ENCODE results near the gene GORASP1.

The GORASP1 gene

DNA sequence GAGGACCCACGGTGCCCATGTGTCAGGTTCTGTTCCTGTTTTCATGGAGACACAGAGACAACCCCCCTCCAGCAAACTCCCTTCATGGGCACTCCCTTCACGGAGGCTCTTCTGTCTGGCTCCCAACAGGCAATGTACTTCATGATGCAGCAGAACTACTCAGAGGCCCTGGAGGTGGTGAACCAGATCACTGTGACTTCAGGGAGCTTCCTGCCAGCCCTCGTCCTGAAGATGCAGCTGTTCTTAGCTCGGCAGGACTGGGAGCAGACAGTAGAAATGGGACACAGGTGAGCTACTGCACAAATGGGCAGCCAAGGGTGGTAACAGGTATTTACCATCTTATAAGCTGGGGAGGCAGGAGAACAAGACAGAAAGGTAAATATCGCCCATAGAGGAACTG lies 7.0 kb upstream of the GORASP1 start:
- ChIA-PET CTCF (interaction anchor here (1.2 kb wide), 1 partner anchor 11 kb away, joined by 4 read pairs; no protein-coding TSS in a partner anchor), POLR2A (no interaction called here)
- TF ChIP-seq SETDB1 (IDR thresholded peaks at IDR 0.05; ENCODE audit: insufficient read length, low read length) = no peak
- TF ChIP-seq, protein P1, sequence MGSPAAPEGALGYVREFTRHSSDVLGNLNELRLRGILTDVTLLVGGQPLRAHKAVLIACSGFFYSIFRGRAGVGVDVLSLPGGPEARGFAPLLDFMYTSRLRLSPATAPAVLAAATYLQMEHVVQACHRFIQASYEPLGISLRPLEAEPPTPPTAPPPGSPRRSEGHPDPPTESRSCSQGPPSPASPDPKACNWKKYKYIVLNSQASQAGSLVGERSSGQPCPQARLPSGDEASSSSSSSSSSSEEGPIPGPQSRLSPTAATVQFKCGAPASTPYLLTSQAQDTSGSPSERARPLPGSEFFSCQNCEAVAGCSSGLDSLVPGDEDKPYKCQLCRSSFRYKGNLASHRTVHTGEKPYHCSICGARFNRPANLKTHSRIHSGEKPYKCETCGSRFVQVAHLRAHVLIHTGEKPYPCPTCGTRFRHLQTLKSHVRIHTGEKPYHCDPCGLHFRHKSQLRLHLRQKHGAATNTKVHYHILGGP (tag by site-specific recombination; IDR thresholded peaks at IDR 0.05) = no peak
- no peak for TF ChIP-seq ZNF629 (tag by site-specific recombination; IDR thresholded peaks at IDR 0.05)
- TF ChIP-seq ZNF138 (tag by site-specific recombination; IDR thresholded peaks at IDR 0.05; ENCODE audit: borderline replicate concordance) = no peak
- TF ChIP-seq ZNF37A (tag by site-specific recombination; IDR thresholded peaks at IDR 0.05) = no peak
- H3K27ac ChIP-seq (ENCODE audit: extremely low read depth, low read depth, low read length) = no peak overlapping the region
- H3K9me3 ChIP-seq (ENCODE audit: control insufficient read depth, insufficient read depth, low read depth, low read length) = no peaks in the 10 kb centered on the region
- H3K4me3 ChIP-seq (ENCODE audit: low read depth, low read length) = no peak overlapping the region
- H3K4me1 ChIP-seq (ENCODE audit: control insufficient read depth, insufficient read depth, low read length) = no peaks in the 10 kb centered on the region
- H3K36me3 ChIP-seq (ENCODE audit: control insufficient read depth in 2 of 2, insufficient read depth in 1 of 2, low read length in 2 of 2) = no peaks in the 10 kb centered on the region

DNA sequence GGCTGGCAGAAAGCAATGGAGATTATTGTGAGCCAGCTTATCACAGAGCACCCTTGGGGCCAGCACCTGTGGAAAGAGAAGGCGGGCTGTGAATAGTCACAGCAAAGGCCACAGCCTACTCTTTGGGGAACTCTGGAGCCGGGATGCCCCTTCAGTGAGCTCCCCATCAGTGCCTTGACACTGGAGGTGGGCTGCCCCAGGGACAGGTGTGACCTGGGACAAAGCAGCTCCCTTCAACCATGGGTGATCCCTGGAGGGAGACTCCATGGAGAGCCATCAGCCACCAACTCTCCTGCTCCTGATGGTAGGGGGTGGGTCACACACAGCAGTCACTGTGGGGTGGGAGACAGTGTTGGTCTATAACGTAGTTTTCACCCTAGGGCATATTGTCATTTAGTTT lies 5.9 kb upstream of the GORASP1 start:
- ChIA-PET POLR2A (no interaction called here), CTCF (interaction anchor here (0.6 kb wide), 1 partner anchor 175 kb away, joined by 3 read pairs; no protein-coding TSS in a partner anchor)

DNA sequence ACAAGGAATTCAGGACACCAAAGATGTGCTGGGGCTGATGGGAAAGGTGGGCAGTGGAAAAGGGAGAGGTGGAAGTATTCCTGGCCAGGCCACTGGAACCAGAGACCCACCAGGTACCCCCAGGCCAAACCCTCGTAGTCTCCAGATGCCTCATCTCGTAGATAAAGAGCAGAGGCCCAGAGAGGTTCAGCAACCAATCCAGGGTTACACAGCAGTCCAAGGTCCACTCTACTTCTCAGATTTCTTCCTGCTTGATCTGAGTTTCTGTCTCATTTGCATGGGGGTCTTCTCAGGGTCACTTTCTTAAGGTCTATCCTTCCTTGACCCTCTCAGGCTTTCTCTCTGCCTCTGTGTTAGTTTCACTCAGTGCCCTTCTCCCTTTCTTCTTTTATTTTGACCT lies 5.1 kb upstream of the GORASP1 start:
- Histone ChIP-seq H3K4me1 (ENCODE audit: control insufficient read depth, insufficient read depth, low read length) (no peaks in the 10 kb centered on the region), H3K4me3 (ENCODE audit: low read depth, low read length) (no peak overlapping the region), H3K9me3 (ENCODE audit: control insufficient read depth, insufficient read depth, low read depth, low read length) (no peaks in the 10 kb centered on the region), H3K36me3 (ENCODE audit: control insufficient read depth in 2 of 2, insufficient read depth in 1 of 2, low read length in 2 of 2) (no peaks in the 10 kb centered on the region), H3K27ac (ENCODE audit: extremely low read depth, low read depth, low read length) (no peak overlapping the region)
- POLR2A ChIA-PET = no interaction called here
- CTCF ChIA-PET = no interaction called here
- TF ChIP-seq ZNF394 (tag by site-specific recombination; IDR thresholded peaks at IDR 0.05; ENCODE audit: borderline replicate concordance) (no peak), ZNF366 (tag by site-specific recombination; conservative IDR thresholded peaks at IDR 0.05) (no peak), KLF10 (tag by site-specific recombination; IDR thresholded peaks at IDR 0.05) (no peak), HOXA7 (CRISPR knock-in tag; IDR thresholded peaks at IDR 0.05; ENCODE audit: borderline replicate concordance) (no peak), ZBTB21 (tag by site-specific recombination; IDR thresholded peaks at IDR 0.05) (no peak), ZNF426 (tag by site-specific recombination; IDR thresholded peaks at IDR 0.05) (no peak), GLIS1 (tag by site-specific recombination; IDR thresholded peaks at IDR 0.05) (no peak), ZNF311 (tag by site-specific recombination; IDR thresholded peaks at IDR 0.05; ENCODE audit: borderline replicate concordance) (no peak), SP2 (tag by site-specific recombination; IDR thresholded peaks at IDR 0.05) (no peak), ZNF324 (tag by site-specific recombination; IDR thresholded peaks at IDR 0.05) (no peak), YY1 (tag by site-specific recombination; IDR thresholded peaks at IDR 0.05) (no peak)
- TF ChIP-seq, protein P2, sequence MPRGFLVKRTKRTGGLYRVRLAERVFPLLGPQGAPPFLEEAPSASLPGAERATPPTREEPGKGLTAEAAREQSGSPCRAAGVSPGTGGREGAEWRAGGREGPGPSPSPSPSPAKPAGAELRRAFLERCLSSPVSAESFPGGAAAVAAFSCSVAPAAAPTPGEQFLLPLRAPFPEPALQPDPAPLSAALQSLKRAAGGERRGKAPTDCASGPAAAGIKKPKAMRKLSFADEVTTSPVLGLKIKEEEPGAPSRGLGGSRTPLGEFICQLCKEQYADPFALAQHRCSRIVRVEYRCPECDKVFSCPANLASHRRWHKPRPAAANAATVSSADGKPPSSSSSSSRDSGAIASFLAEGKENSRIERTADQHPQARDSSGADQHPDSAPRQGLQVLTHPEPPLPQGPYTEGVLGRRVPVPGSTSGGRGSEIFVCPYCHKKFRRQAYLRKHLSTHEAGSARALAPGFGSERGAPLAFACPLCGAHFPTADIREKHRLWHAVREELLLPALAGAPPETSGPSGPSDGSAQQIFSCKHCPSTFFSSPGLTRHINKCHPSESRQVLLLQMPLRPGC (tag by site-specific recombination; IDR thresholded peaks at IDR 0.05) = no peak
- TF ChIP-seq, protein P3, sequence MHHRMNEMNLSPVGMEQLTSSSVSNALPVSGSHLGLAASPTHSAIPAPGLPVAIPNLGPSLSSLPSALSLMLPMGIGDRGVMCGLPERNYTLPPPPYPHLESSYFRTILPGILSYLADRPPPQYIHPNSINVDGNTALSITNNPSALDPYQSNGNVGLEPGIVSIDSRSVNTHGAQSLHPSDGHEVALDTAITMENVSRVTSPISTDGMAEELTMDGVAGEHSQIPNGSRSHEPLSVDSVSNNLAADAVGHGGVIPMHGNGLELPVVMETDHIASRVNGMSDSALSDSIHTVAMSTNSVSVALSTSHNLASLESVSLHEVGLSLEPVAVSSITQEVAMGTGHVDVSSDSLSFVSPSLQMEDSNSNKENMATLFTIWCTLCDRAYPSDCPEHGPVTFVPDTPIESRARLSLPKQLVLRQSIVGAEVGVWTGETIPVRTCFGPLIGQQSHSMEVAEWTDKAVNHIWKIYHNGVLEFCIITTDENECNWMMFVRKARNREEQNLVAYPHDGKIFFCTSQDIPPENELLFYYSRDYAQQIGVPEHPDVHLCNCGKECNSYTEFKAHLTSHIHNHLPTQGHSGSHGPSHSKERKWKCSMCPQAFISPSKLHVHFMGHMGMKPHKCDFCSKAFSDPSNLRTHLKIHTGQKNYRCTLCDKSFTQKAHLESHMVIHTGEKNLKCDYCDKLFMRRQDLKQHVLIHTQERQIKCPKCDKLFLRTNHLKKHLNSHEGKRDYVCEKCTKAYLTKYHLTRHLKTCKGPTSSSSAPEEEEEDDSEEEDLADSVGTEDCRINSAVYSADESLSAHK (tag by site-specific recombination; IDR thresholded peaks at IDR 0.05) = no peak

More for the DNA sequence above, 5.9 kb upstream of the GORASP1 start:
- Histone ChIP-seq H3K27ac (ENCODE audit: extremely low read depth, low read depth, low read length) (no peak overlapping the region), H3K4me1 (ENCODE audit: control insufficient read depth, insufficient read depth, low read length) (no peaks in the 10 kb centered on the region), H3K4me3 (ENCODE audit: low read depth, low read length) (no peak overlapping the region), H3K36me3 (ENCODE audit: control insufficient read depth in 2 of 2, insufficient read depth in 1 of 2, low read length in 2 of 2) (no peaks in the 10 kb centered on the region), H3K9me3 (ENCODE audit: control insufficient read depth, insufficient read depth, low read depth, low read length) (no peaks in the 10 kb centered on the region)
- TF ChIP-seq ZNF311 (tag by site-specific recombination; IDR thresholded peaks at IDR 0.05; ENCODE audit: borderline replicate concordance) = no peak
- TF ChIP-seq ZFP41 (tag by site-specific recombination; IDR thresholded peaks at IDR 0.05; ENCODE audit: borderline replicate concordance) = no peak
- TF ChIP-seq ZNF48 (tag by site-specific recombination; IDR thresholded peaks at IDR 0.05) = no peak
- no peak for TF ChIP-seq ZNF558 (tag by site-specific recombination; IDR thresholded peaks at IDR 0.05)
- TF ChIP-seq ZNF521 (tag by site-specific recombination; IDR thresholded peaks at IDR 0.05) = no peak
- no peak for TF ChIP-seq ZNF155 (tag by site-specific recombination; IDR thresholded peaks at IDR 0.05)
- TF ChIP-seq KLF9 (tag by site-specific recombination; IDR thresholded peaks at IDR 0.05; ENCODE audit: low read depth) = no peak
- TF ChIP-seq, protein P4, sequence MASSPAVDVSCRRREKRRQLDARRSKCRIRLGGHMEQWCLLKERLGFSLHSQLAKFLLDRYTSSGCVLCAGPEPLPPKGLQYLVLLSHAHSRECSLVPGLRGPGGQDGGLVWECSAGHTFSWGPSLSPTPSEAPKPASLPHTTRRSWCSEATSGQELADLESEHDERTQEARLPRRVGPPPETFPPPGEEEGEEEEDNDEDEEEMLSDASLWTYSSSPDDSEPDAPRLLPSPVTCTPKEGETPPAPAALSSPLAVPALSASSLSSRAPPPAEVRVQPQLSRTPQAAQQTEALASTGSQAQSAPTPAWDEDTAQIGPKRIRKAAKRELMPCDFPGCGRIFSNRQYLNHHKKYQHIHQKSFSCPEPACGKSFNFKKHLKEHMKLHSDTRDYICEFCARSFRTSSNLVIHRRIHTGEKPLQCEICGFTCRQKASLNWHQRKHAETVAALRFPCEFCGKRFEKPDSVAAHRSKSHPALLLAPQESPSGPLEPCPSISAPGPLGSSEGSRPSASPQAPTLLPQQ (tag by site-specific recombination; IDR thresholded peaks at IDR 0.05) = no peak
- TF ChIP-seq ZNF747 (tag by site-specific recombination; IDR thresholded peaks at IDR 0.05) = no peak
- TF ChIP-seq, protein P5, sequence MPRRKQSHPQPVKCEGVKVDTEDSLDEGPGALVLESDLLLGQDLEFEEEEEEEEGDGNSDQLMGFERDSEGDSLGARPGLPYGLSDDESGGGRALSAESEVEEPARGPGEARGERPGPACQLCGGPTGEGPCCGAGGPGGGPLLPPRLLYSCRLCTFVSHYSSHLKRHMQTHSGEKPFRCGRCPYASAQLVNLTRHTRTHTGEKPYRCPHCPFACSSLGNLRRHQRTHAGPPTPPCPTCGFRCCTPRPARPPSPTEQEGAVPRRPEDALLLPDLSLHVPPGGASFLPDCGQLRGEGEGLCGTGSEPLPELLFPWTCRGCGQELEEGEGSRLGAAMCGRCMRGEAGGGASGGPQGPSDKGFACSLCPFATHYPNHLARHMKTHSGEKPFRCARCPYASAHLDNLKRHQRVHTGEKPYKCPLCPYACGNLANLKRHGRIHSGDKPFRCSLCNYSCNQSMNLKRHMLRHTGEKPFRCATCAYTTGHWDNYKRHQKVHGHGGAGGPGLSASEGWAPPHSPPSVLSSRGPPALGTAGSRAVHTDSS (tag by site-specific recombination; IDR thresholded peaks at IDR 0.05) = no peak
- TF ChIP-seq HOXD13 (CRISPR knock-in tag; IDR thresholded peaks at IDR 0.05; ENCODE audit: borderline replicate concordance) = no peak
- TF ChIP-seq ZNF157 (tag by site-specific recombination; IDR thresholded peaks at IDR 0.05) = no peak
- no peak for TF ChIP-seq TCF7L2 (IDR thresholded peaks at IDR 0.05; ENCODE audit: borderline replicate concordance, low read depth, low read length)
- no peak for TF ChIP-seq GLI2 (tag by site-specific recombination; IDR thresholded peaks at IDR 0.05; ENCODE audit: borderline replicate concordance, low read depth)
